ENCODE results near the gene ASB18.
A peak's percentile ranks its signal among the peaks of the same experiment; 100 is the strongest.

The ASB18 gene

GRCh38 chr2:236241181-236242056, 22.8 kb downstream of the ASB18 start:
- DNase-seq = no peak

DNA sequence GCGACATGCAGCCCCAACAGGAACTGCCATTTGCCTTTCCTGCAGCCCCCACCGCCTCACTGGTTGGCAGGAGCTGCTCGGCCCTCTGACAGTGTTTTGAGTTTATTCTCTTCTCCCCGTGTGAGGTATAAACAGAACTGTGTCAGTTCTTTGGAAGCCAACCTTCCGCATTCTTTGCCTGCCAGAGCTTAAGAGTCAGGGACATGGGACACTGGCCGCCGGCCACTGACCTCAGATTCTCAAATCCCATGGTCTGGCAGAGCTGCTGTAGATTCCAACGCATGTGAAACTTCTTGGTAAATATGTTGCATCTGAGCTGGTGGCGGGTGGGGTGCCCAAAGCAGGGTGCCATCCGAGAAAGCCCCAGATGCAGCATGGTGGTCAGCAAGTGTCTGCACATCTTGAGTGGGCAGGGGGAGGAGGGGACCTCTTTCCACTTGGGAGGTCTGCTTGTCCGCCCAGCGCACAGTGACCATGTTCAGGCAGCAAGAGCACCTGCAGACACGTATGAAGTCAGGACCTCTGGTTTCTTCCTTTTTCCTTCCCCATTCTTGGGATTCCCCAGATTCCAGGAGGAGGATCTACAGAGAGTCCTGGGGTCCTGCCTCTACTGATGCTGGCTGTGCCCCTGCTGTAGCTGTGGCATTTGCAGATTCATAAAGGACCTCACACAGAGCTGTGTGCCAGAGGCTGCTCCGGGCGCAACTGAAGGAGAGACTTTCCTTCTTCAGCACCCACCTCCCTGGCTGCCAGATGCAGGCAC, 23.8 kb downstream of the ASB18 start:
- no peak for DNase-seq

DNA sequence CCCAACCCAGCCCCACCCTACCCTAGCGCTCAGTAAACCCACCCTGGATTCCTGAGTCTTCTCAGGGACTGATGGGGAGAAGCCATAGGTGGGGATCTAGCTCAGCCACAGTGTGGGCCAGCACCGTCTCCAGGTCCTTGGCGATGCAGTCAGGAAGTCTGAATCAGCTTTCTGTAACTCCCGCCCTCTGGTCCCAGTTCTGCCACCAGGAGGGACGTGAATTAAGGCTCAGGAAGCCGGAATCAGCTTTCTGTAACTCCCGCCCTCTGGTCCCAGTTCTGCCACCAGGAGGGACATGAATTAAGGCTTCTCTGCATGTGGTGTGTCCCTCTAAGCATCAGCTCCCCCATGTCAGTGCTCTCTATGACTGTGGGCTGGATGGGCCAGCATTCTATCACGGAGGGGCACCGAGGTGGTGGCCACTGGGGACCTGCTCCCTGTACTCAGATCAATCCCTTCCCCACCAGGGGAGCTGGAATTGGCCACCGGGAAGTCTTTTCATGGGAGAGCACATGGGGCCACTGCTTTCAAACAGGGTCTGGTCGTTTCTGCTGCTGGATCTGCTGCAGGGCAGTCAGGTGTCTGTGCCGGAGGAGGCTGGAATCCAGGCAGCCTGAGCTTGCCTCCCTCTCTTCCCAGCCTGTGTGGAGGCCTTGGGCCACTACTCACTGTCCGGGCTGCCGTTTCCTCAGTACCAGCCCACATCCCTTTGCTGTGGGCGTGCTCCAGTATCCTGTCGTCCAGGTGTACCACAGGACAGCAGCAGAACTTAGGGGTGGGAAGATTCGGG, 24.7 kb downstream of the ASB18 start:
- no peak for DNase-seq

DNA sequence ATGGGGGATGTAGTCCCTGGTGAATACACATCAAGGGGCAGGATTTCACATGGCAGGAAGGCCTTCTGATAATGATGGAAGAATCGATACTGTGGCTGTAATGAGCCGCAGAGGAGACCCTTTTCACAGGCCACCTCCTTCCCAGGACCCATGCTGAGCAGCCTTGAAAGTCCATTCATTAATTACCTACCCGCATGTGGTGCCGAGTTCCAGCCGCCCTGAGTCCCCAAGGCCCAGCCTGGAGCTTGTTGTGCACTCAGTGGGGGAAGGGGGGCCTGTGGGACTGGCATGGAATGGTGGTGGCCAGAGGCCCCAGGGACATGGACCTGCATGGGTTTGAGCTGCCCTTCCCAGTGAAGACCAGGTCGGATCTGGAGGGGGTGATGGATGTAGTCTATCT, 25.5 kb downstream of the ASB18 start:
- no peak for DNase-seq

- peak in 2 of 3 experiments; percentile 15 to 16 for DNase-seq
Measured at GRCh38 chr2:236237468-236238190, 26.6 kb downstream of the ASB18 start.

DNA sequence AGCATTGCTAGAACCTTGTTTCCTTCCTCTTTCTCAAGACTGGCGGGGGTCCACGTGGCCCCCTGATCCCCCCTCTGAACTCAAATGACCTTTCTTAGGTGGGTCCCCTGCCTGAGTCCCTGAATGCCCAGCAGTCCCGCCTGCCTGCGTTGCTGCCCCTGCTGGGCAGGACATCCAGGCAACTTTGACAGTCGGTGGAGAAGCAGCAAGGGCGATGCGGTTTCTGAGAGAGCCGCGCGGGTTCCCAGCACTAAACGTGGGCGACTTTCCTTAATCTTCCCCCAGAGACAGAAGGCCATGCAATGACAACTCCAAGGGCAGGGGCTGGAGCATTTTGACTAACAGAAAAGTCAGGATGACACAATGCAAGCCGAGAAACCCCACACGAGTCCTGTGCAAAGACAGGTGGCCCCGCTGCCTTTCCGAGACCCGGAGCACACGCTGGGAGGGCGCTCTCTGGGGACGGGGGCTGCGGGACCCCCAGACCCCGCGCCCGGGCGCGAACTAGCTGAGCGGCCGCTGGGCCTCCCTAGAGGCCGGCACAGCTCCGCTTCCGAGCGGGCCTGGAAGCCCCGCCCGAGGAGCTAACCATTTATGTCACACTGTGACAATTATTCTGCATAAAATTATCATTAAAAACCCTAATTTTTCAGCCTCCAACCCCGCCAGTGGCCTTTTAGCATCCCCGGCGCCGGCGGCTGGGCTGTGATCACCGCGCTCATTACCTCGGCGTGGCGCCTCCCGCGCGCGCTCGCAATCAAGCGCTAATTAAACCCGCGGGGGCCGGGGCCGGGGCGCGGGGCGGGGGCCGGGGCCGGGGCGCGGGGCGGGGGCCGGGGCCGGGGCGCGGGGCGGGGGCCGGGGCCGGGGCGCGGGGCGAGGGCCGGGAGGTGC, 27.4 kb downstream of the ASB18 start:
- peak in 1 of 3 experiments; percentile 25 for DNase-seq

- DNase-seq = no peak
Measured at GRCh38 chr2:236229186-236229585, 35.0 kb downstream of the ASB18 start.

DNA sequence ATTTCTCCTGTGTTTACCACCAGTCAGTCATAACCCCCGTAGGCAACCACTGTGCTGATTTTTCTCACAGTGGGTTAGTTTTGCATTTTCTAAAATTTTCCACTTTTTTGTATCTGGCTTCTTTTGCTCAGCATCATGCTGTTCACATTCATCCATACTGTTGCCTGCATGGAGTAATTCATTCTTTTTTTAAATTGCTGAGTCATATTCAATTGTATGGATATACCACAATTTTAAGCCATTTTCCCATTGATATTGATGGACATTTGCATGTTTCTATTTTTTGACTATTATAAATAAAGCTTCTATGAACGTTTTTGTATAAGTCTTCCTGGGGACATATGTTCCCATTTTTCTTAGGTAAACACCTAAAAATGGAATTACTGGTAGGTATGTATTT, 40.5 kb downstream of the ASB18 start:
- DNase-seq = no peak

DNA sequence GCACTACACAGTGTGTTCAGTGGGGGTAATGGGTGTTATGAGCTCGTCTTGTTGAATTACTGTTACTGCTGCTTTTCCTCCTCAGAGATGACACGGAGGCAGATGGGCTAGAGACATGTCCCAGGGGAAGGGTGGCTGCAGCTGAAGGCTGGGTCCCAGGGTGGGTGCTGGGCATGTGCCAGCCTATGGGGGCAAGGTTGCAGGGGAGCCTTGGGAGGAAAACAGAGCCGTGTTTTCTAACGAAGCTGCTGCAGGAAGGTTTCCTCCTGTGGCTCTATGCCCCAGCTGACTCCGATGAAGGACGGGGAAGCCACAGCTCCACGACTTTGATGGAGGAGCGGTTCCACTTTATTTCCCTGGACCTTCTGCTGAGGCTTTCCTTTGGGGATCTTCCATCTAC, 42.4 kb downstream of the ASB18 start:
- no peak for DNase-seq

DNA sequence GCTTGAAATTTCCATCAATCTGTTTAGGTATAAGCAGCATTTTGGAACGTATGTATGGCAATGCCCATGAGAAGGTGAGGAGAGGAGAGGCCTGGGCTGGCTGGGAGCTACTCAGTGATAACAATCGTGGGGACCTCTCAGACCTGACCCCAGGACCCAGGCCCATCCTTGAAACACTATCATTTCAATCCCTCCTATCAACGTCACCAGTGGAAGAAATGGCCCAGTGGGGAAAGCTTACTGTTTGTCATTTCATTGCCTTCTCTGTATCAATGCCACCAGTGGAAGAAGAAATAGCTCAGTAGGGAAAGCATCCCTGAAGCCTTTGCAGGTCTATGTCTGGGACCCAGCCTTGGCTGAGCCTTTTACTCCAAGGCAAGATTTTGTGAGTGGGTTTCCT, 44.8 kb downstream of the ASB18 start:
- no peak for DNase-seq

DNA sequence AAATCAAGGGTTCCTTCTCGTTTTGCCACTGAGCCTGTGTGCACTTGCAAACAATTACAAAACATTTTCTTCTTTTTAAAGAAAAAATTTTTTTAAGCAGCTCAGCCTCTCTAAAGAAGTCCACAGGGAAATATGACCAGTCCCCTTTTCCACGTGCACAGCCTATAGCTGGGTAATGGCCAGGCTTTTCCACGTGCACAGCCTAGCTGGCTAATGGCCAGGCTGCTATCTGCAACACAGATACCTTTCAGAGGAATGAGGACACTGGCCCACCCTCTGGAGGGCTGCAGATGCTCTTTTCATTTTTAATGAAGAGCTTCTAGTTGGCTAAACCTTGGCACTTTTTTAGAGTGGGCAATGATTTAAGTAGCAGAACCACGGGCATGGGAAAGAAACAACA, 46.3 kb downstream of the ASB18 start:
- no peak for DNase-seq

DNA sequence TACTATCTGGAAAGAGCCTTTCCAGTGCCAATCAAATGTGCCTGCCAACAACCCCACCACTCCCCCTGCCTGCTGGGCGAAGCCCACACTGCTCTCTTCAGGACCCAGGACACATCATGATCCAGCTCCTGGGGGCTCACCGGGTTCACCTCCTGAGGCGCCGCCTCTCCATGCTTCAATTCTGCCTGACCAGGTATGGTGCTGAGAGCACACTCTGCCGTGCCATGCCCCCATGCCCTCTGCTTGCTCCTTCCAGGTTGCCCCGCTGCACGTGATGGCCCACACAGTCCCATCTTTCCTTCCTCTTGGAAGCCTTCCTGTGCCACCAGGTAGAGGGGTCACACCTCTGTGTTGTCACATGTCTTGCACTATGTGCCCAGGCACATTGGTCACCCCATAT, 47.5 kb downstream of the ASB18 start:
- DNase-seq = no peak

- peak in 1 of 3 experiments; percentile 6 for DNase-seq
Measured at GRCh38 chr2:236215761-236216333, 48.4 kb downstream of the ASB18 start.

DNA sequence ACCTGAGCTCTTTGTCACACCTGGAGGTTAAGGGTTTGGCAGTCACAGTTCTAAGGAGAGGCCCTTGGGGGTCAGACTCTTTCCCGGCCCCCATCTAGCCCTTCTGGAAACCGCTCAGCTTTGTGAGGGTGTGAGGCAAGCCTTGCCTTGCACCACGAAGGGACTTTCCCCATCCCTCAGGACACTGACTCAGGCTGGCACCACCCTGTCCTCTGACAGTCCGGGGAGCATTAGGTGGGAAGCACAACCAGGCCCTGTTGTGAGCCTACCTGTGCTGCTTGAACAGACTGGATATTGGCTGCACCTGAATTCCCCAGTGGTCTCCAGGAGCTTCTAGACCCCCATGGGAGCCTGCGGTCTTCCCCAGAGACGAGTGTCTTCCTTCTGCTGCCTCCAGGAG, 49.0 kb downstream of the ASB18 start:
- DNase-seq = no peak

- DNase-seq = no peak
Measured at GRCh38 chr2:236214376-236214995, 49.7 kb downstream of the ASB18 start.

- no peak for DNase-seq
Measured at GRCh38 chr2:236211296-236211695, 52.9 kb downstream of the ASB18 start.

- peak in 1 of 3 experiments; percentile 32 for DNase-seq
Measured at GRCh38 chr2:236210536-236210935, 53.7 kb downstream of the ASB18 start.

DNA sequence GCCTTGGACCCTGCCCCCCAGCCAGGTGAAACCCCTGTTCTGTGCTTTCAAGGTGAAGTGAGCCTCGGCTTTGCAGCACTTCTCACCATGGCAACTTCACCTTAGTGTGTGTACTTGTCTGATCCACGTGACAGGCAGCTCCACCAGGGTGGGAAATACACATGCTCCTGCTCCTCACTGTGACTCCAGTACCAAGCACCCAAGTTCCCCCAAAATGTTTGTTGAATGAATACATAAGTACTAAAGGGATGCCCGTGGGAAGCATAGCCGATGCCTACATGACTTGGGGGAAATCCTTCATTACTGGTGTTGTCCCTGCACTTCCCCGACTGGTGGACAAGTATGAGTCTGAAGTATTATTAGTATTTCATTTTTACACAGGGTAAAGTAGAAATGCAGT, 54.2 kb downstream of the ASB18 start:
- no peak for DNase-seq

DNA sequence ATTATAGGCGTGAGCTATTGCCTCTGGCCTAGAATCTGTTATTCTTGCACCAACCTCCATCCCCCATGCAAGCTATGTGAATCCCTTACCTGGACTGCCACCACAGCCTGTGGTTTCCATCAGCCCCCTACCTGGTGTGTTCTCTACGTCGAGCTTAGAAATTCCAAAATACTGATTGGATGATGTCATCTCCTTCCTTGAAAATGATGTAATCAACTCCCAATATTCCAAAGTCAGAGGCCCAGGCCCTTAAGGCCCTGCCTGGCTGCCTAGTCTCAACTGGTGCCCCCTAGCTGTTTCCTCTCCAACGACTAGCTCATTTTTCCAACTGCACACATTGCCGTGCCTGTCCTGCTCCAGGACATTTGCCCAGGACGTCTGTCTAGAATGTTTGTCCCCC, 54.7 kb downstream of the ASB18 start:
- DNase-seq = no peak

All from NCI-H1417 (cell line).